ENCODE results near the gene AHCYL1.

DNA sequence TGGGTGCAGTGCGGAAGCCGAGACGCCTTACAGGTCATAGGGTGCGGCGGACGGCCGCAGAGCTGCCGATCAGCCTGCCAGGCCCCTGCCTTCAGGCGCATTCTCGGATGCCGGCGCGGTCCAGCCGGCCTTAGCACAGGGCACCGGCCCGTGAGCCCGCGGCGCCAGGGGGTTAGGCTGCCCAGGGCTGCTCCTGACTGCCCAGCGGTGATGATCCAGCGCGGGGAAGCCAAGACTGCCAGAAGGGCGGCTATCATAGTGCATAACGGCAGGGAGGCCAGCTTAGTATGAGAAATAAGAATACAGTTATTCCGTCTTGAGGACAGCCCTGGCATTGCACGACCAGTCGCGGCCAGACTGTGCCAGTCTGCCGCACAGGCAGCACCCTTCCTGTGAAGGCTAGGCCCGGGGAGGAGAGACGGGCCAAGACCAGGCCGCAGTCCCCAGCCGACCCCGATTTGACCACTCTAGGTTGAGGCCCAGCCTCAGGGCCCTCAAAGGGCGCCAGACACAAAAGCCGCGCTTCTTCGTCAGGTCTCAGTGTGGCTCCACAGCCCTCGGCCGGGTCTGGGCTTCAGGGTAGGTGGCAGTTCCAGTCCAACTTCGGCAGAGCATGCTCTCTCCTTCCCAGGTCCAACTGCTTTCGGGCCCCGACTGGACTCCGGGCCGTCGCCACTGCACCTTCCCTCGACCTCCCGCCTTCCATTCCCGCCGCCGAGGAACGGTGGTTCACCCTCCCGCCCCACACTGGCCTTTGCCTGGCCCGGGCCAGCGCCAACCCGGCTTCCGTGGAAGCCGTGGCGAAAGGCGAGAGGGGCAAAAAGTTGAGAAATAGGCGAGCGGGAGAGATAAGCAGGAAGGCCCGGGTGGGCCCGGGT, 85.1 kb downstream of the AHCYL1 start:
- TF ChIP-seq, protein P1, sequence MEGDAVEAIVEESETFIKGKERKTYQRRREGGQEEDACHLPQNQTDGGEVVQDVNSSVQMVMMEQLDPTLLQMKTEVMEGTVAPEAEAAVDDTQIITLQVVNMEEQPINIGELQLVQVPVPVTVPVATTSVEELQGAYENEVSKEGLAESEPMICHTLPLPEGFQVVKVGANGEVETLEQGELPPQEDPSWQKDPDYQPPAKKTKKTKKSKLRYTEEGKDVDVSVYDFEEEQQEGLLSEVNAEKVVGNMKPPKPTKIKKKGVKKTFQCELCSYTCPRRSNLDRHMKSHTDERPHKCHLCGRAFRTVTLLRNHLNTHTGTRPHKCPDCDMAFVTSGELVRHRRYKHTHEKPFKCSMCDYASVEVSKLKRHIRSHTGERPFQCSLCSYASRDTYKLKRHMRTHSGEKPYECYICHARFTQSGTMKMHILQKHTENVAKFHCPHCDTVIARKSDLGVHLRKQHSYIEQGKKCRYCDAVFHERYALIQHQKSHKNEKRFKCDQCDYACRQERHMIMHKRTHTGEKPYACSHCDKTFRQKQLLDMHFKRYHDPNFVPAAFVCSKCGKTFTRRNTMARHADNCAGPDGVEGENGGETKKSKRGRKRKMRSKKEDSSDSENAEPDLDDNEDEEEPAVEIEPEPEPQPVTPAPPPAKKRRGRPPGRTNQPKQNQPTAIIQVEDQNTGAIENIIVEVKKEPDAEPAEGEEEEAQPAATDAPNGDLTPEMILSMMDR (IDR thresholded peaks at IDR 0.05) = peak in 1 of 6 experiments; percentile 4
- no peak for TF ChIP-seq POLR2A (IDR thresholded peaks at IDR 0.05)
